ENCODE results near the gene GSK3B. TPM values are rescaled to one million over a fixed set of nuclear protein-coding genes. Genes with fewer than 3 reads are reported as not detected.

Gene GSK3B
- total RNA-seq, 1 experiment from 2014 or later = 56.5 TPM

DNA sequence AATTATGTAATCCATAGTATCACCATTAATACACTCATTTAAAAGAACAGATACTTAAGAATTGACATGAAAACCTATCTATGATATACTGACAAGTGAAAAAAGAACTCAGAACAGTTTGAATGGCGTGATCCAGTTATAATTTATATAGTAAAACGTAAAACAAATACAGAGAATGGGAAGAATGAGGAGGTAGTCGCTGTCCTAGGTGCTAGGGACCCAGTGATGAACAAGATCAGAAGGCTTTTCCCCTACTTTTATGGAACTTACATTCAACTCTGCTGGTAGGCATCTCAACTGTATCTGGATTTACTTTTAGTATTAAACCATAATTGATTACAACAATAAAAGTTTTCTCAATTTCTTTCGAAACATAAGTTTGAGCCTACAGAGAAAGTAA is 31.8 kb downstream of the GSK3B start:
- Histone ChIP-seq H2BK15ac (ENCODE audit: low read depth, low read length) (no peak overlapping the region), H3K4me2 (ENCODE audit: insufficient read depth, insufficient read length, low read length) (no peak overlapping the region), H3K56ac (ENCODE audit: insufficient read length, low read depth, low read length) (no peak overlapping the region), H3K18ac (ENCODE audit: insufficient read length, low read depth, low read length) (no peak overlapping the region), H3K79me1 (ENCODE audit: insufficient read depth, low read depth, low read length, poor library complexity, severe bottlenecking) (peaks cover 11% of the 10 kb centered on the region), H2BK12ac (ENCODE audit: insufficient read length, low read depth, low read length) (no peak overlapping the region), H2AFZ (ENCODE audit: low read length) (no peak overlapping the region), H3K9me3 (ENCODE audit: control insufficient read depth, low read depth, low read length) (no peaks in the 10 kb centered on the region), H3T11ph (ENCODE audit: low read length) (no peak overlapping the region), H3K14ac (ENCODE audit: insufficient read depth, low read length) (no peak overlapping the region), H4K91ac (ENCODE audit: insufficient read length, low read depth, low read length) (no peak overlapping the region), H3K9ac (ENCODE audit: extremely low read depth, insufficient read length, low read length) (no peak overlapping the region), H3K23me2 (ENCODE audit: insufficient read length, low read depth, low read length, poor library complexity, severe bottlenecking) (no peaks in the 10 kb centered on the region), H3K4ac (ENCODE audit: low read depth, low read length) (no peak overlapping the region), H3K27me3 (ENCODE audit: insufficient read depth, low read length) (no peaks in the 10 kb centered on the region), H4K20me1 (ENCODE audit: control insufficient read depth, insufficient read depth, insufficient read length) (peaks cover 2% of the 10 kb centered on the region), H3K79me2 (ENCODE audit: insufficient read depth, low read length) (peaks cover 19% of the 10 kb centered on the region; the same call in 1 of the 2 replicates), H2BK20ac (ENCODE audit: low read depth, low read length, poor library complexity, severe bottlenecking) (no peak overlapping the region), H4K5ac (ENCODE audit: insufficient read length, low read depth, low read length) (no peak overlapping the region), H2AK5ac (ENCODE audit: insufficient read length, low read length) (no peak overlapping the region), H4K8ac (replicated peaks; ENCODE audit: insufficient read length, low read depth, low read length) (no peak overlapping the region), H3K4me1 (ENCODE audit: insufficient read depth, low read length) (no peaks in the 10 kb centered on the region), H3K27ac (ENCODE audit: insufficient read length, low read depth, low read length) (no peak overlapping the region), H3K23ac (ENCODE audit: insufficient read length, low read depth, low read length) (no peak overlapping the region), H2BK120ac (ENCODE audit: low read depth, low read length, poor library complexity, severe bottlenecking) (no peak overlapping the region), H2BK5ac (ENCODE audit: insufficient read length, low read length) (no peak overlapping the region)
- Mint-ChIP-seq H3K36me3 (ENCODE audit: insufficient read depth in 1 of 3, low read depth in 3 of 3) (0 out of 7 replicates have a peak, but pooled peaks cover 0 to under 1% (median 0%) of the 10 kb centered on the region in 3 experiments), H3K4me1 (peaks cover 15 to 23% of the 10 kb centered on the region in 2 experiments), H3K27ac (no peak overlapping the region), H3K27me3 (ENCODE audit: low read depth) (no peaks in the 10 kb centered on the region), H3K9me3 (no peaks in the 10 kb centered on the region), H3K4me3 (no peak overlapping the region)
- TF ChIP-seq, protein P1, sequence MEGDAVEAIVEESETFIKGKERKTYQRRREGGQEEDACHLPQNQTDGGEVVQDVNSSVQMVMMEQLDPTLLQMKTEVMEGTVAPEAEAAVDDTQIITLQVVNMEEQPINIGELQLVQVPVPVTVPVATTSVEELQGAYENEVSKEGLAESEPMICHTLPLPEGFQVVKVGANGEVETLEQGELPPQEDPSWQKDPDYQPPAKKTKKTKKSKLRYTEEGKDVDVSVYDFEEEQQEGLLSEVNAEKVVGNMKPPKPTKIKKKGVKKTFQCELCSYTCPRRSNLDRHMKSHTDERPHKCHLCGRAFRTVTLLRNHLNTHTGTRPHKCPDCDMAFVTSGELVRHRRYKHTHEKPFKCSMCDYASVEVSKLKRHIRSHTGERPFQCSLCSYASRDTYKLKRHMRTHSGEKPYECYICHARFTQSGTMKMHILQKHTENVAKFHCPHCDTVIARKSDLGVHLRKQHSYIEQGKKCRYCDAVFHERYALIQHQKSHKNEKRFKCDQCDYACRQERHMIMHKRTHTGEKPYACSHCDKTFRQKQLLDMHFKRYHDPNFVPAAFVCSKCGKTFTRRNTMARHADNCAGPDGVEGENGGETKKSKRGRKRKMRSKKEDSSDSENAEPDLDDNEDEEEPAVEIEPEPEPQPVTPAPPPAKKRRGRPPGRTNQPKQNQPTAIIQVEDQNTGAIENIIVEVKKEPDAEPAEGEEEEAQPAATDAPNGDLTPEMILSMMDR (conservative IDR thresholded peaks at IDR 0.05) = no peak
- DNase-seq = no peak
- no CpG with 5 or more reads among the region's 4 CpGs for WGBS (ENCODE audit: extremely low coverage, insufficient read length, low lambda C conversion rate)
